ENCODE measurements around the gene PDX1. TPM values are rescaled to one million over a fixed set of nuclear protein-coding genes. Genes with fewer than 3 reads are reported as not detected.

Gene PDX1
- total RNA-seq, 1 experiment from 2014 or later: not detected

GRCh38 chr13:27954406-27954851, 34.6 kb downstream of the PDX1 start:
- Mint-ChIP-seq H3K4me3 (peak overlapping the region; percentile 74), H3K27me3 (ENCODE audit: low read depth) (peaks cover 99% of the 10 kb centered on the region), H3K36me3 (no peaks in the 10 kb centered on the region), H3K27ac (no peak overlapping the region), H3K9me3 (peaks cover 8% of the 10 kb centered on the region), H3K4me1 (peaks cover 6% of the 10 kb centered on the region)
- ChIA-PET CTCF (interaction anchor here (0.5 to 4.1 kb wide), 52 partner anchors 8 to 1470 kb away, joined by 3 to 211 read pairs (median 6); partner anchors contain the start of genes CDX2, LNX2, PDX1 and URAD), POLR2A (interaction anchor here (0.6 to 1.1 kb wide), 3 partner anchors 24 to 339 kb away, joined by 5 to 6 read pairs (median 5); no protein-coding TSS in a partner anchor)
- TF ChIP-seq ZNF423 (CRISPR knock-in tag; IDR thresholded peaks at IDR 0.05): peak; percentile 75; the same call in 1 of the 2 replicates
- no peak for TF ChIP-seq EMX1 (CRISPR knock-in tag; IDR thresholded peaks at IDR 0.05)
- DNase-seq (ENCODE audit: low spot score): peak; percentile 71
- peak; percentile 43 for ATAC-seq

DNA sequence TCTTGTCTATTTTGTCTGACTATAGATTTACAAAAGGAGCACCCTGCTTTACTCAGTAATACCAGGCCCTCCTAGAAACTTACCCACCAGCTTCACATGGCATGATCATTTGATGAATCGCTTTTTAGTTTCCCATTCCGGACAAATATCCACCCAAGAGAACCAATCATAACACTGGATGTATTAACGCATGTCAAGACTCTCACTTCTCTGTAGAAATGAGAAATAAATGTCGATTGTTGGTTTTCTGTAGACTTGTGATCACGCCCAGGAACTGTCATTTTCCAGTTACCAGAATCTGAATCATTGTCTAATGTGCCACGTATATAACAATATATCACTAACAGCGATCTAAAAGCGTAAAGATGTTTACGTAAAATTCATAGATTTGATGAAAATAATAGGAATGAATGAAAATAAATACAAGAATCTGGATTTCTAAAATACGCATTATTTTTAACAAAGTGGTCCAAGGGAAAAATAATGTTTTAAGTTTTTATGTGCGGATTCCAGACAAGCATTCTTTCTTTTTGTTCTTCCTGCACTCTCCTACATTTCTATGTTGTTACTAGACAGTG, 35.3 kb downstream of the PDX1 start:
- Mint-ChIP-seq H3K27me3 (ENCODE audit: low read depth) (peaks cover 99% of the 10 kb centered on the region), H3K9me3 (peaks cover 4% of the 10 kb centered on the region), H3K4me3 (no peak overlapping the region; the same call in 1 of the 2 replicates), H3K36me3 (no peaks in the 10 kb centered on the region), H3K27ac (no peak overlapping the region), H3K4me1 (peaks cover 8% of the 10 kb centered on the region)
- ChIA-PET POLR2A (interaction anchor here (1.0 kb wide), 1 partner anchor 128 kb away, joined by 5 read pairs; no protein-coding TSS in a partner anchor), CTCF (interaction anchor here (0.6 to 4.1 kb wide), 21 partner anchors 7 to 1469 kb away, joined by 3 to 211 read pairs (median 22); partner anchors contain the start of genes CDX2 and PDX1)
- no peak for DNase-seq (ENCODE audit: low spot score)
- TF ChIP-seq, protein P1, sequence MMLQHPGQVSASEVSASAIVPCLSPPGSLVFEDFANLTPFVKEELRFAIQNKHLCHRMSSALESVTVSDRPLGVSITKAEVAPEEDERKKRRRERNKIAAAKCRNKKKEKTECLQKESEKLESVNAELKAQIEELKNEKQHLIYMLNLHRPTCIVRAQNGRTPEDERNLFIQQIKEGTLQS (CRISPR knock-in tag; conservative IDR thresholded peaks at IDR 0.05): no peak
- TF ChIP-seq SOX15 (CRISPR knock-in tag; IDR thresholded peaks at IDR 0.05) (no peak), AR (CRISPR knock-in tag; IDR thresholded peaks at IDR 0.05) (no peak), ZNF281 (CRISPR knock-in tag; IDR thresholded peaks at IDR 0.05) (no peak), RORB (CRISPR knock-in tag; IDR thresholded peaks at IDR 0.05) (no peak), ERG (CRISPR knock-in tag; IDR thresholded peaks at IDR 0.05) (no peak), ZSCAN18 (CRISPR knock-in tag; IDR thresholded peaks at IDR 0.05) (no peak), NR2C2 (CRISPR knock-in tag; IDR thresholded peaks at IDR 0.05) (no peak), SP1 (CRISPR knock-in tag; conservative IDR thresholded peaks at IDR 0.05) (no peak), SMAD3 (CRISPR knock-in tag; IDR thresholded peaks at IDR 0.05; ENCODE audit: borderline replicate concordance) (no peak), ZNF671 (CRISPR knock-in tag; IDR thresholded peaks at IDR 0.05) (no peak), ZNF263 (CRISPR knock-in tag; IDR thresholded peaks at IDR 0.05; ENCODE audit: low read depth) (no peak)
- no peak for ATAC-seq

Data from WTC11 (cell line).